ENCODE data around the gene ADCY2. TPM values are rescaled to one million over a fixed set of nuclear protein-coding genes. Genes with fewer than 3 reads are reported as not detected.

Gene ADCY2
- total RNA-seq, 4 donors from 2014 or later, result 2.6 to 24.8 (median 10.9) TPM

DNA sequence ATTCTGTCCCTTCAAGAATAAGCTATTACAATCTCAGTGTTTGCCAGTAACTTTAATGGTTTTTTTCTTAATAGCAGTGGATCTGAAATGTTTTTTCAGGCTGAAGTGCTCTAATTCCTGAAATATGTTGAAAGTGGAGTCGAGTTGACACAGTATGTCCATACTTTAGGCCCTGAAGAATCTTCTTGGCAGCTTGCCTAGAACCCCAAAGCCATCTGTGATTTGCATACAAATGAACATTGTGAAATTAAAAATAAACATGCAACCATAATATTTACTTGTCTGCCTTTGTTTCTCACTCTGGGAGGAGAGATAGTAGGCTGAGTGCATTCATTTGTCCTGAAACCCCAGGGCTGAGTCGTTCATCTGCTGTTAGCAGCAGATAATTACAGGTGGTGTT, 152.7 kb downstream of the ADCY2 start:
- H3K27me3 ChIP-seq, result no peaks in the 10 kb centered on the region
- no peaks in the 10 kb centered on the region for H3K9me3 ChIP-seq
- TF ChIP-seq POLR2A (IDR thresholded peaks at IDR 0.05), result no peak
- TF ChIP-seq POLR2AphosphoS5 (IDR thresholded peaks at IDR 0.05), result no peak
- TF ChIP-seq, protein P1, sequence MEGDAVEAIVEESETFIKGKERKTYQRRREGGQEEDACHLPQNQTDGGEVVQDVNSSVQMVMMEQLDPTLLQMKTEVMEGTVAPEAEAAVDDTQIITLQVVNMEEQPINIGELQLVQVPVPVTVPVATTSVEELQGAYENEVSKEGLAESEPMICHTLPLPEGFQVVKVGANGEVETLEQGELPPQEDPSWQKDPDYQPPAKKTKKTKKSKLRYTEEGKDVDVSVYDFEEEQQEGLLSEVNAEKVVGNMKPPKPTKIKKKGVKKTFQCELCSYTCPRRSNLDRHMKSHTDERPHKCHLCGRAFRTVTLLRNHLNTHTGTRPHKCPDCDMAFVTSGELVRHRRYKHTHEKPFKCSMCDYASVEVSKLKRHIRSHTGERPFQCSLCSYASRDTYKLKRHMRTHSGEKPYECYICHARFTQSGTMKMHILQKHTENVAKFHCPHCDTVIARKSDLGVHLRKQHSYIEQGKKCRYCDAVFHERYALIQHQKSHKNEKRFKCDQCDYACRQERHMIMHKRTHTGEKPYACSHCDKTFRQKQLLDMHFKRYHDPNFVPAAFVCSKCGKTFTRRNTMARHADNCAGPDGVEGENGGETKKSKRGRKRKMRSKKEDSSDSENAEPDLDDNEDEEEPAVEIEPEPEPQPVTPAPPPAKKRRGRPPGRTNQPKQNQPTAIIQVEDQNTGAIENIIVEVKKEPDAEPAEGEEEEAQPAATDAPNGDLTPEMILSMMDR (IDR thresholded peaks at IDR 0.05), result no peak
- no peak for TF ChIP-seq EP300 (IDR thresholded peaks at IDR 0.05)
- H3K36me3 ChIP-seq, result no peaks in the 10 kb centered on the region
- no peak overlapping the region for H3K27ac ChIP-seq
- DNase-seq (ENCODE audit: low spot score in 2 of 2), result no peak
- H3K4me1 ChIP-seq, result no peaks in the 10 kb centered on the region
- H3K4me3 ChIP-seq, result no peak overlapping the region
- 38% methylated on average over 2 of the region's 2 CpGs for WGBS

DNA sequence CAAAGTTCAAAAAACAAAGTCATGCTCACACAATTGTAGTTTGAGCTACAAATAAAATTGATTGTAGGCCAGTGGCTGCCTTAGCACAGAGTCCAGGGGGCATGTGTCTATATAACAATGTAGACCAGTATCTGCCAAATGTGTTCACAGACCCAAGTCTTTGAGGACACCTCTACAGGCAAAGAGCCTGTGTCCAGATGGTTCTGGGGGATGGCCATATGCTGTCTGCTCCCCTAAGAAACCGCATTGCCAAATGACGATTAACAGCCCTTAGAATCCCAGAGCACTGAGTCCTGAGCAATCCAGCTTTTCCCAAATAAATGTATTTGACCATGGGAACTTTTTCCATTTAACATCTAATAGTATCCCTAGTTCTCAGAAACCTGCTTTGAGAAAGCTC, 169.6 kb downstream of the ADCY2 start:
- H3K27me3 ChIP-seq, result no peaks in the 10 kb centered on the region
- no peaks in the 10 kb centered on the region for H3K4me1 ChIP-seq
- no peak overlapping the region for H3K4me3 ChIP-seq
- H3K9me3 ChIP-seq, result no peaks in the 10 kb centered on the region
- H3K27ac ChIP-seq, result no peak overlapping the region
- no peak for TF ChIP-seq POLR2A (IDR thresholded peaks at IDR 0.05)
- TF ChIP-seq, protein P1 (IDR thresholded peaks at IDR 0.05), result no peak
- TF ChIP-seq EP300 (IDR thresholded peaks at IDR 0.05), result no peak
- TF ChIP-seq POLR2AphosphoS5 (IDR thresholded peaks at IDR 0.05), result no peak
- DNase-seq (ENCODE audit: low spot score in 2 of 2), result no peak
- WGBS, result 85% methylated on average over 2 of the region's 2 CpGs
- H3K36me3 ChIP-seq, result no peaks in the 10 kb centered on the region

DNA sequence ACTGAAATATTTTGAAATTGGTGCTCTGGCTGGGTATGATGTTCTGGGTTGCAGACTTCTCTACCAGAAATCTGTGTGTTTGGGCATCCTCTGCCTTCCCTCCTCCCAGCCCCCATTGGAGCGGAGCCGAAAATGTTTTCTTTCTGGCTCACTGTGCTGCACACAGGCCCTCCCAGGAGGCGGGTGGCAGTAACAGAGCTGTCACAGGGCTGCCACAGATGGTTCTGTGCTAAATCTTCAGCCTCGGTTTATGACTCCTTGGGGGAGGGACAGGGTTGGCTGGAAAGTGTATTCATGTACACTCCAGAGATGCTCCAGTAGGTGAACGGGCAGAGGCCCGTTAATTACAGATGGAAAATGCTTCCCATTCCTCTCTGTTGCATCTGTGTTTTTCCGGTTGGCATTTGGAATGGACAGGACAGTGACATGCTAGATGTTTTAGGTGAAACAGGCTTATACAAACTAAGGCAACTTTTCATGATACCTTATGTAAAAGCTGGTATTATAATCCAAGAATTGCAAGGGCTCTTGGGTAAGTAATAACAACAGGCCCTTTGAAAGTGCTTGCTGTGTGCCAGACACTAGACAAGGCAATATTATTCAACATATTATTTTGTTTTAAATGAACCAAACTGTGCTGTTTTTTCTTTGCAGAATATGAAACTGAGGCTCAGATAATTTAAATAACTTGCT, 180.2 kb downstream of the ADCY2 start:
- DNase-seq (ENCODE audit: low spot score in 2 of 2), result no peak
- TF ChIP-seq, protein P1 (IDR thresholded peaks at IDR 0.05), result no peak
- TF ChIP-seq EP300 (IDR thresholded peaks at IDR 0.05) (no peak), POLR2A (IDR thresholded peaks at IDR 0.05) (no peak), POLR2AphosphoS5 (IDR thresholded peaks at IDR 0.05) (no peak)
- H3K9me3 ChIP-seq, result no peaks in the 10 kb centered on the region
- no peaks in the 10 kb centered on the region for H3K4me1 ChIP-seq
- no peaks in the 10 kb centered on the region for H3K27me3 ChIP-seq
- no peaks in the 10 kb centered on the region for H3K36me3 ChIP-seq
- 53% methylated on average over 7 of the region's 7 CpGs for WGBS
- no peak overlapping the region for H3K27ac ChIP-seq
- no peak overlapping the region for H3K4me3 ChIP-seq

DNA sequence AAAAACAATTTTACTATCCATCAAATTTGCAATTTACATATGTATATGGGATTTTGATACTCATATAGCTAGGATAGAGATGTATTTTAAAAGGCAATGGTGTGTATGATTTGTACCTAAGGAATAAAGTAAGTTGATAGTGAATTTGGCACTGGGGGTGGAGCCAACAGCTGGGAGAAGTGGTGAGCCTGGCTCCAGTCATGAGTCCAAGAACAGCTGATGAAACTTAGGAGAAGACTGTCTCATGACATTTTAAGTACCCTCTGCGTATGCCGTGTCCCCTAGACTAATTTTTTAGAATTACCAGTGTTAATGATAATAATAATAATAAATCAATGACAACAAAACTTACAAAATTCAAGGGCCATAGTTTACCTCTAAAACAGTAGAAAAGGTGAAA, 181.4 kb downstream of the ADCY2 start:
- Histone ChIP-seq H3K36me3 (no peaks in the 10 kb centered on the region), H3K4me1 (no peaks in the 10 kb centered on the region), H3K27ac (no peak overlapping the region), H3K4me3 (no peak overlapping the region), H3K27me3 (no peaks in the 10 kb centered on the region), H3K9me3 (no peaks in the 10 kb centered on the region)
- WGBS, result 97% methylated on average over 2 of the region's 2 CpGs
- DNase-seq (ENCODE audit: low spot score in 2 of 2), result no peak
- TF ChIP-seq POLR2A (IDR thresholded peaks at IDR 0.05) (no peak), POLR2AphosphoS5 (IDR thresholded peaks at IDR 0.05) (no peak), EP300 (IDR thresholded peaks at IDR 0.05) (no peak)
- TF ChIP-seq, protein P1 (IDR thresholded peaks at IDR 0.05), result no peak

DNA sequence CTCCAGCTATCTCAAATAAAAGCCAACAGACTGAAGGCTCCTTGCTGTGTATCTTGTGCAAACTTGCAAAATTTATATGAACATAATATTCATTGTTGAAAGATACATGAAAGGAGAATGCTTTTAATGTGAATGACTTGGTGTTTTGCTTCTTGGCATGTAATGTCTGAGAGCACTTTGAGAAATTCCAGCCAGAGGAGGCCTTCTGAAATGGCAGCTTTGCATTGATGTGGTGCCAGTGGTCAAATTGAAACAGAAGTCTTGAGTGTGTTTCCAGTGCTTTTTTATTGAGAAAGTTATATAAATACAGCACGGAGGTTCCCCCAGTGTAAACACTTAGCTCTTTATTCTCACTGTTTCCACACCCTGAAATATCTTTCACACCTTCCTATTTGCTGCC, 182.1 kb downstream of the ADCY2 start:
- no peaks in the 10 kb centered on the region for H3K36me3 ChIP-seq
- H3K27me3 ChIP-seq, result no peaks in the 10 kb centered on the region
- no peak for DNase-seq (ENCODE audit: low spot score in 2 of 2)
- no peak overlapping the region for H3K4me3 ChIP-seq
- WGBS, result 57% methylated on average over 1 of the region's 1 CpG
- no peak overlapping the region for H3K27ac ChIP-seq
- H3K9me3 ChIP-seq, result no peaks in the 10 kb centered on the region
- H3K4me1 ChIP-seq, result no peaks in the 10 kb centered on the region
- no peak for TF ChIP-seq POLR2A (IDR thresholded peaks at IDR 0.05)
- TF ChIP-seq, protein P1 (IDR thresholded peaks at IDR 0.05), result no peak
- no peak for TF ChIP-seq POLR2AphosphoS5 (IDR thresholded peaks at IDR 0.05)
- TF ChIP-seq EP300 (IDR thresholded peaks at IDR 0.05), result no peak
